NOMO-1 treated with dmso at 0.1 percent for 144 hours (cell line): Measurements from ENCODE around the gene PGBD5.

Source experiments
- DNase-seq: peaks from one replicate; lab custom pipeline; 2025; ENCODE audit not compliant: unreplicated experiment; lab: John Stamatoyannopoulos, UW

The PGBD5 gene

GRCh38 chr1:230265200-230266115 is 160.7 kb downstream of the PGBD5 start:
- DNase-seq: no peak
